Measurements from ENCODE around the gene PUS1.
"Not testable (repeated sequence)": the region's sequence is repeated elsewhere in the genome, so short reads cannot be mapped to it uniquely, and the experiment has no call there.

PUS1 gene

GRCh38 chr12:131928711-131929580 lies at the start of gene PUS1:
TSS of gene PUS1 (plus strand) at chr12:131929276. CDS start at chr12:131929723, 447 bp downstream.
- peak; percentile 91 for DNase-seq

GRCh38 chr12:131882804-131883520 lies 46.1 kb upstream of the PUS1 start:
- DNase-seq = no peak

GRCh38 chr12:131883521-131883900 lies 45.6 kb upstream of the PUS1 start:
- no peak for DNase-seq

GRCh38 chr12:131885076-131885475 lies 44.0 kb upstream of the PUS1 start:
- DNase-seq = not testable (repeated sequence)

GRCh38 chr12:131885543-131886057 lies 43.5 kb upstream of the PUS1 start:
- no peak for DNase-seq

GRCh38 chr12:131891722-131892121 lies 37.4 kb upstream of the PUS1 start:
- DNase-seq = not testable (repeated sequence)

- no peak for DNase-seq
These were observed 36.1 kb upstream of the PUS1 start for GRCh38 chr12:131892711-131893604.

GRCh38 chr12:131893605-131894312 lies 35.3 kb upstream of the PUS1 start:
- DNase-seq = no peak

- peak; percentile 90 for DNase-seq
These were observed 34.7 kb upstream of the PUS1 start, which contains the start of gene ULK1 for GRCh38 chr12:131894313-131894860. TSS of gene ULK1 (plus strand) at chr12:131894622. CDS start at chr12:131895002, 380 bp downstream.

- no peak for DNase-seq
These were observed 34.0 kb upstream of the PUS1 start for GRCh38 chr12:131894981-131895639.

- DNase-seq = no peak
These were observed 33.4 kb upstream of the PUS1 start for GRCh38 chr12:131895640-131896079.

- DNase-seq = peak; percentile 56
These were observed 32.8 kb upstream of the PUS1 start for GRCh38 chr12:131896080-131896810.

GRCh38 chr12:131896811-131897270 lies 32.2 kb upstream of the PUS1 start:
- no peak for DNase-seq

GRCh38 chr12:131897276-131897675 lies 31.8 kb upstream of the PUS1 start:
- no peak for DNase-seq

GRCh38 chr12:131897875-131898274 lies 31.2 kb upstream of the PUS1 start:
- DNase-seq = no peak

GRCh38 chr12:131900397-131900796 lies 28.7 kb upstream of the PUS1 start:
- no peak for DNase-seq

- DNase-seq = no peak
These were observed 27.4 kb upstream of the PUS1 start for GRCh38 chr12:131901431-131902331.

- no peak for DNase-seq
These were observed 26.5 kb upstream of the PUS1 start for GRCh38 chr12:131902332-131903241.
